IPS-20b (cell line): Measurements from ENCODE around the gene CARHSP1.

ENCODE experiments used
- H3K27ac ChIP-seq: one replicate; pipeline ENCODE4 v1.5.1; 2013; ENCODE audit warnings: low read length
- H3K27me3 ChIP-seq: 2 replicates; pipeline ENCODE4 v1.6.1; 2013; ENCODE audit warnings: mild to moderate bottlenecking, low read length, inconsistent platforms; ENCODE audit not compliant: insufficient read depth
- H3K36me3 ChIP-seq: 2 replicates; pipeline ENCODE4 v1.6.1; 2013; ENCODE audit warnings: low read depth, mild to moderate bottlenecking, inconsistent platforms, low read length, moderate library complexity; ENCODE audit not compliant: insufficient read depth
- H3K4me1 ChIP-seq: 2 replicates; pipeline ENCODE4 v1.6.1; 2013; ENCODE audit warnings: mild to moderate bottlenecking, control low read depth, inconsistent platforms, low read length, moderate library complexity; ENCODE audit not compliant: insufficient read depth
- H3K4me3 ChIP-seq: 2 replicates; pipeline ENCODE4 v1.5.1; 2013; ENCODE audit warnings: mild to moderate bottlenecking, low read length, inconsistent platforms
- H3K9ac ChIP-seq: 2 replicates; pipeline ENCODE4 v1.6.1; 2013; ENCODE audit warnings: low read depth, mild to moderate bottlenecking, inconsistent platforms, low read length, moderate library complexity
- H3K9me3 ChIP-seq: 2 replicates; pipeline ENCODE4 v1.6.1; 2013; ENCODE audit warnings: mild to moderate bottlenecking, low read depth, low read length, inconsistent platforms; ENCODE audit not compliant: insufficient read depth

CARHSP1 gene

DNA sequence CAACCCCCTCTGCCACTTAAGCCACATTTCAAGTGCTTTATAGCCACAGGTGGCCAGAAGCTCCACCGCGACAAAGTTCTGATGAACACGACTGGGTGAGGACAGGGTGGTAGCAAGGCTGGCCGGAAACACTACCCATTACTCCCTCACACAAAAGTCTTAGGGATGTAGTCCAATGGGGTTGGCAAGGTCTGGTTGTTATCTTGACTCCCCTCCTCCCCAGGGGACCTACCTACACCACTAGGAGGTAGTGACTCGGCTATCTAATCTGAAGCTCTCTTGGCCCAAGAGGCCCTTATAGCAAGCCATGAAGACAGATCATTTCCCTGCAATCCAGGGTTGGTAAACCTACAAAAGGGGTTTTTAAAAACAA, 21.7 kb upstream of the CARHSP1 start:
- Histone ChIP-seq H3K27ac (no peak overlapping the region), H3K36me3 (peaks cover 75% of the 10 kb centered on the region), H3K27me3 (no peaks in the 10 kb centered on the region), H3K4me3 (no peak overlapping the region), H3K4me1 (peaks cover 9% of the 10 kb centered on the region), H3K9me3 (no peaks in the 10 kb centered on the region), H3K9ac (no peak overlapping the region)

DNA sequence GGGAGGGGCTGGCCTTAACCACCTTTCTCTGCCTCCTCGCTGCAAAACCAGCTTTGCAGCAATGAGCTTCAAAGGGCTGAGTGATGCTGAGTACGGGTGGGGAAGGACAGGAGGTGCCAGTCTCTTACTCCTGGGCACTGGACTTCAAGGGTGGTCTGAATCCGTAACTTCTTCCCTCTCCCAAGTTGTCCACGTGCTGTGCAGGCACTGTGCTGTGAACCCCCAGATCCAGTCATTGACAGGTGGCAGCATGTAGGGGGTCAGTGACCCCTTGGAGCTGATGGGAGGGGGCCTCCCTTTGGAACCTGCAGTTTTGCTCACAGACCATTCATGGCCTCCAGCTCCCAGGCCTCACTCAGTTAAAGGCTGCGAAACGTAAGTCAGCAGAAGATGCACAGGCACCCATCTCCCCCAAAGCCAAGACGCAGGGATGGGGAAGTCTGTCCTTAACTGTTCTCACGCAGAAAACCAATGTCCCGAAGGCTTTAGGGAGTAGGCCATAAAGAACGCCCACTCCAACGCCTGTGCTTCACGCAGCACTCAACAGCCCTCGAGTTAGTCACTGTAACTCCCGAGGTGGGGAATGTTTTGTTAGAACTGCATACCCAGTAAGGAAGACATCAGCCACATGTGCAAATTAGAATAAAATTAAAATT, 21.2 kb upstream of the CARHSP1 start:
- Histone ChIP-seq H3K27me3 (no peaks in the 10 kb centered on the region), H3K4me3 (no peak overlapping the region), H3K9ac (no peak overlapping the region), H3K36me3 (peaks cover 70% of the 10 kb centered on the region), H3K4me1 (peaks cover 11% of the 10 kb centered on the region), H3K9me3 (no peaks in the 10 kb centered on the region), H3K27ac (no peak overlapping the region)

DNA sequence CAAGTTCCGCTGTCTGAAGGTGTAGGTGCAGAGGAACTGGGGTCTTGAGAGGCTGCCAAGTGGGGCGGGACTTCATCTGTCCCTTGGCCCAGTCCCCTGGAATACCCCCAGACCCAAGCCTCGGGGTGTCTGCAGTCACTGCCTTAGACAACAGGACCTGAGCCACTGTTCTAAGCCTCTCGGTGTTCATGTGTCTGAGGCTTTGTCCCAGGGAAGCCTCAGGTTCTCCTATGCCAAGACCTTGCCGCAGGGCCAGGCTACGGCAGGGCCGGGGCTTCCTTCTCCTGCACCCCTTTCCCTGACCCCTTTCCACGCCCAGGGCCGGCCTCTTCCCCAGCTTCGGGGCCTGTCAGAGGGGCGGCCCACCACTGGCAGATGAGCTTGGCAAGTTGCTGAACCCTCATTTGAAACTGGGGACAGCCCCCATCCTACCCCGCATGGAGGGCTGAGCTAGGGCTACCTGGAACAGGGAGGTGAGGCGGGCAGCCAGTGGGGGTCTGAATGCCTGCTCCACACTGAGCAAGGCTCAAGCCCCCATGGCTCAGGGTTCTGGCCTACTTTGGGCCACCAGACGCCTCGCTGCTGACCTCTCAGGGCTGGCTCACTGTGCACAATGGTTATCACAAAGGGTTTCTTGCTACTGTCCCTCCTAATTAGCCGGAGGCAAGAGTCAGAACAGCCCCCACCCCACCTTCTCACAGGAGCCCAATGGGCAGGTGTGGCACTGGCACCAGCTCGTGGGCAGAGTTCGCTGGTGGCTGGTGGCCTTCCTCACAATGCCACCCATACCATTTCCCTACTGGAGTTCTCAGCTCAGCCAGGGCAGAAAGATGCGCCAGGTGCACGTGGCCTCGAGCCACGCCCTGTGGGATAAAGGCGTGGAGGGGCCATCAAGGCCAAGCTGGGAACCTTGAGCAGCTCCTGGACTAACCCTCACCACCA, 20.4 kb upstream of the CARHSP1 start:
- Histone ChIP-seq H3K27me3 (no peaks in the 10 kb centered on the region), H3K9me3 (no peaks in the 10 kb centered on the region), H3K9ac (no peak overlapping the region), H3K27ac (no peak overlapping the region), H3K4me1 (peaks cover 11% of the 10 kb centered on the region), H3K36me3 (peaks cover 62% of the 10 kb centered on the region), H3K4me3 (no peak overlapping the region)

DNA sequence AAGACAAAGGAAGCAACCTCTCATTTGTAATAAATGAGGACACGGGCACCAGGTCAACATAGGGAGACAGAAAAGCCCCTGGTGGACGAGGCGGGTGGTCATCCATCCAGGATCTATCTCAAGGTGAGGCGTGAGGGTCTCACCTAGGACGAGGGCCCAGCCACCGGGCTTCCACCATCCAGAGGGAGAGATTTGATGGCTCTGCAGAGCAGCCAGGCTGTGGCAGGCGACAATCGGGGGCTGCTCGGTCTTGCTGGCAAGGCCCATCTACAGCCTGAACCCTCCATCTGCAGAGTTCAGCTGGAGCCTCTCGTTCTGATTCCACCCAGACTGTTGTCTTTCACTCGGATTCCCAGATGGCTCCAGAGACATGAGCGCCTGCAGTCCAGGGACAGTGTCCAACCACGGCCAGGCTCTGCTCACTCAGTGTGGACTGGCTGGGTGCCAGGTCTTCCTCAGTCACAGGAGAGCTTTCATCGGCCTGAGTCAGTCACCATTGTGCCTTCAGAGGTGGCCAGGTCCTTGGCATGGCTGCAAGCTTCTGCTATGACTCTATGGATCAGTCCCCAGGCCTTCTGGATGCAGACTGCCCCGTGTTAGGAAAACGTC, 19.2 kb upstream of the CARHSP1 start:
- Histone ChIP-seq H3K27ac (no peak overlapping the region), H3K4me3 (no peak overlapping the region), H3K27me3 (no peaks in the 10 kb centered on the region), H3K36me3 (peaks cover 50% of the 10 kb centered on the region), H3K9ac (no peak overlapping the region), H3K4me1 (peaks cover 11% of the 10 kb centered on the region), H3K9me3 (no peaks in the 10 kb centered on the region)

DNA sequence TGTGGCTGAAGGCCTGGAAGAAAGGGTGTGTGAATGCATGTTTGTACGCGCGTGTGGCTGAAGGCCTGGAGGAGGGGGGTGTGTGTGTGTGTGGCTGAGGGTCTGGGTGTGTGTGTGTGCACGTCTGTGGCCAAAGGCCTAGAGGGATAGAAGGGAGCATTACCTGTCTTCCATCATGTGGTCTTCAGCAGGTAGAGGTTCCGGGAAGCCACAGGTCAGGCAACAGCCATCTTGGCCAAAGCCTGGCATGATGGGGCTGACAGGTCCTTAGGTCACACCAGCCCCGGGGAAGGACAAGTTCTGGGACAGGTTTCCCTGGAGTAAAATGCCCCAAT, 18.6 kb upstream of the CARHSP1 start:
- Histone ChIP-seq H3K4me3 (no peak overlapping the region), H3K4me1 (peaks cover 11% of the 10 kb centered on the region), H3K27me3 (no peaks in the 10 kb centered on the region), H3K36me3 (peaks cover 44% of the 10 kb centered on the region), H3K9ac (no peak overlapping the region), H3K9me3 (no peaks in the 10 kb centered on the region), H3K27ac (no peak overlapping the region)

DNA sequence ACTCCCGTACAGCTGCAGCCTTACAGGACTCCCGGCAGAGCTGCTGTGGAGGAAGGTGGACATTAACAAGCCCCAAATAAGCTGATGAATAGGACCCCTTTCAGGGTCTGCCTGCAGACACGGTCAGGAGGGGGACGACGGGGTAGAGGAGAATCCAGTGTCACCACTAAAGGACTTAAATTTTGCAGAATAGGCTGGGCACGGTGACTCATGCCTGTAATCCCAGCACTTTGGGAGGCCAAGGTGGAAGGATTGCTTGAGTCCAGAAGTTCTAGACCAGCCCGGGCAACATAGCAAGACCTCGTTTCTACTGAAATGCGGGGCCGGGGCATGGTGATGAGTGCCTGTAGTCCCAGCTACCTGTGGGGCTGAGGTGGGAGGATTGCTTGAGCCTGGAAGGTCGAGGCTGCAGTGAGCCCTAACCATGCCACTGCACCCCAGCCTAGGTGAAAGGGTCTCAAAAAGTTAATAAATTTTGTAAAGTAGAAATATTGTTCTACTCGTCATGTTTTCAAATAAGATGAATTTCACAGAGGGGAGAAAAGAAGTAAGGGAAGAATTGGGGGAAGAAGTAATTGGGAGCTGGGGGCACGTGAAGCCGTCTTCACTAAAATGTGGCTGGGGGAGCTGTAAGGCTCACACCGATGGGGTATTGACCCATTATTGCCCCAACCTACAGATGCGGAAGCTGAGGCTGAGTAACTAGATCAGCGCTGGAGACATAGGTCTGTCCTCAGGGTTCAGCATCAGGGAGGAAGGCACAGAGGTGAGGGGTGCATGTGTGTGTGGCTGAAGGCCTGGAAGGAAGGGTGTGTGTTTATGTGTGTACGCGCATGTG, 18.0 kb upstream of the CARHSP1 start:
- no peak overlapping the region for H3K9ac ChIP-seq
- no peaks in the 10 kb centered on the region for H3K9me3 ChIP-seq
- H3K4me3 ChIP-seq: no peak overlapping the region
- peaks cover 38% of the 10 kb centered on the region for H3K36me3 ChIP-seq
- peaks cover 11% of the 10 kb centered on the region for H3K4me1 ChIP-seq
- no peak overlapping the region for H3K27ac ChIP-seq
- H3K27me3 ChIP-seq: no peaks in the 10 kb centered on the region

DNA sequence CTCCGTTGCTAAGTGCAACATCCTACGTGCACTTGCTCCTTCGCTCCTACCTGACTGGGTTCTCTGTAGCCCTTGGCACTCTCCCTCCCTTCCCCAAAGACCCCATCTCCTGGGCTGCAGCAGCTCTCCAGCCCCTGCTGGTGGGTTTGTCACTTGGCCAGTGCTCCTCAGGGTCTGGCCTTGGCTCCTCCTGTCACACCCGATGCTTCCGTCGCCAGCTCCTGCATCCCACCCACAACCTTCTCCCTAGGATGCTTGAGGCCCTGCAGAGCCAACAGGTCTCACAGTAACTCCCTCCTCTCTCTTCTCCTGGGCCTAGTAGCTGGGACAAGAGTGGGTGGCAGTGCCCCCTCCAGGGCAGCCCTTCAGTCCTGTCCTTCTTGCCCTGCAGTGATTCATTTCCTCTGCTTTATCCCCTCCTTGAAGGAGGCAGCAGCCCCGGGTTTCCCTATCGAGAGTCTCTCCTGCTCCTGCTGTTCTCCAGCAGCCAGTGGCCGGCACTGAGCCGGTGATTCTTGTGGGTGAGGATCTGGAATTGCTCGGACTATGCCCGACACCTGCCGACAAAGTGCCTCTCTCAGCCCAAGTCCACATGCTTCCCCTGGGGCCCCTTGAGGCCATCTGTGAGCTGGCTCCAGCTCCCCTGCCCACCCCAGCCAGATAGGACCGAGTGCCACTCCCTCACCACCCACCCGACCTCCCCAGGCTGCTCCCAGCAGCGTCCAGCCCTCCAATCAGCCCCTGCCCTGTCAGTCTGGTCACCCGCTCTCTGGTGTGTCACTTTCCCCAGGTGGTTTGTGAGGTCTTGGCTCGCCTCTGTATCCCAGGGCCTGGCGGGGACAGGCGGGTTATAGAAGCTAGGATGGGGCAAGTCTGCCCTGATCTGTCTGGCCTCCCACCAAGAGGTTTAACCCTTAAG, 17.1 kb upstream of the CARHSP1 start:
- Histone ChIP-seq H3K4me1 (peaks cover 11% of the 10 kb centered on the region), H3K27me3 (no peaks in the 10 kb centered on the region), H3K4me3 (no peak overlapping the region; the same call in 1 of the 2 replicates), H3K27ac (no peak overlapping the region), H3K9ac (no peak overlapping the region), H3K9me3 (no peaks in the 10 kb centered on the region), H3K36me3 (peaks cover 29% of the 10 kb centered on the region)

DNA sequence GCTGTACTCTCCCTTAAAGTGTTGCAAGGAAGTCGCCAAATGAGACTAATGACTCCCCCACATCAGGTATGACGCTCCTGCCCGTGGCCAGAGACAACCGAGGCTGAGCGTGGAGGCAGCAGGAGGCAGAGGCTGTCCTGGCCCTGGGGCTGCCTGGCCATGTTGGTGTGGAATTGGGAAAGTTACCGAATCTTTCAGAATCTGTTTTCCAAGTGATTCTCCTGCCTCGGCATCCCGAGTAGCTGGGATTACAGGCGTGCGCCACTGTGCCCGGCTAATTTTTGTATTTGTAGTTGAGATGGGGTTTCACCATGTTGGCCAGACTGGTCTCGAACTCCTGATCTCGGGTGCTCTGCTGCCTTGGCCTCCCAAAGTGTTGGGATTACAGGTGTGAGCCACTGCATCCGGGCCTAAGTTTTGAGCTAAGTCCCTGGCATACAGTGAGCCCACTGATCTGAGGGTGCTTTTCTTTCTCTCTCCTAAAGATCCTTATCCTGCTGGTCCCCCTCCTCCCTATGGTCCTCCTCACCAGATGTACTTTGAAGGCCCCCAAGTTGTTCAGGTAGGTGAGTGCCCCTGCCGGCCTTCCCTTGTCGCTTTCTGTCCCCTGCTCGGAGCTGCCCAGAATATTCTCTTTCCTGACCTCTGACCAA, 14.0 kb upstream of the CARHSP1 start:
- Histone ChIP-seq H3K9me3 (no peaks in the 10 kb centered on the region), H3K4me1 (peaks cover 15% of the 10 kb centered on the region), H3K4me3 (no peak overlapping the region), H3K9ac (no peak overlapping the region), H3K36me3 (peaks cover 8% of the 10 kb centered on the region; the same call in 1 of the 2 replicates), H3K27ac (no peak overlapping the region), H3K27me3 (no peaks in the 10 kb centered on the region)

DNA sequence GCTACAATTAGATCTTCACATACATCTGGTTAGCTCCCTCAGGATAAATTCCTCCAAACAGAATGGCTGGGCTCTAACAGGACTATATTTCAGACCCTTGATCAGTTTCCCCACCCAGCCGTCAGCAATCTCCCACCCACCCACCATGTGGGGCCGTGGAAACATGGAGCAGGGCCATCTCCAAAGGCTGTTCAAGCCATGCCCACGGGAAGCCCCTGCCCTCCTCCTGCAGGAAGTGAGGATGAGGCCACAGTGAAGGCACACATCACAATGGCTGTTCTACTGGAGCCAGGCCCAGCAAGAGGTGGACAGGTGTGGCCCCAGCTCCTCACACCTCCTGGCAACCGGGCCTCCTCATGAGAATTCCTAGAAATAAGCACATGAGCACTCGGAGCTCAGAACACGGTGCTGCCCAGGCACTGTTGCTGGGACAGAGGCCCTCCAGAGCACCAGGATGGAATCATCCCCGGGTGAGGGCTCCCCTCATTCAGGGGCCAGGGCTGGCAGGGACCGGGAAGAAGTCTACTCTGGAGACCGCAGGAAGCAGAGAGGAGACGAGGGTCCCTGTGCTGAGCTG, 13.3 kb upstream of the CARHSP1 start, which contains the start of gene LITAFD:
Gene LITAFD, plus strand, starts transcription at position 311 of the 577 bp plus-strand sequence. CDS start 2,005 bp downstream, outside the sequence.
- no peak within 1 kb of the TSS for H3K27ac ChIP-seq
- H3K4me3 ChIP-seq: no peak within 1 kb of the TSS
- no peak within 1 kb of the TSS for H3K9ac ChIP-seq

More for the DNA sequence above, 13.3 kb upstream of the CARHSP1 start, which contains the start of gene LITAFD:
- Histone ChIP-seq H3K4me1 (peaks cover 15% of the 10 kb centered on the region), H3K36me3 (0 out of 2 replicates have a peak, but pooled peaks cover 1% of the 10 kb centered on the region), H3K27me3 (no peaks in the 10 kb centered on the region), H3K9me3 (no peaks in the 10 kb centered on the region)
